IPS-18a (cell line): Measurements from ENCODE around the gene CEP104.
A peak's percentile ranks its signal among the peaks of the same experiment; 100 is the strongest.

Experiments used
- H3K27ac ChIP-seq: one replicate; pipeline ENCODE4 v1.5.1; 2013; ENCODE audit warnings: low read length
- H3K27me3 ChIP-seq: one replicate; pipeline ENCODE4 v1.6.1; 2013; ENCODE audit warnings: mild to moderate bottlenecking, low read length; ENCODE audit not compliant: control insufficient read depth, insufficient read depth
- H3K36me3 ChIP-seq: one replicate; pipeline ENCODE4 v1.6.1; 2013; ENCODE audit warnings: low read depth, low read length; ENCODE audit not compliant: control insufficient read depth
- H3K4me1 ChIP-seq: one replicate; pipeline ENCODE4 v1.6.1; 2013; ENCODE audit warnings: low read depth, low read length; ENCODE audit not compliant: control insufficient read depth
- H3K4me3 ChIP-seq: one replicate; pipeline ENCODE4 v1.5.1; 2013; ENCODE audit warnings: low read length
- H3K9ac ChIP-seq: one replicate; pipeline ENCODE4 v1.6.1; 2013; ENCODE audit warnings: mild to moderate bottlenecking, low read length, moderate library complexity
- H3K9me3 ChIP-seq: one replicate; pipeline ENCODE4 v1.6.1; 2013; ENCODE audit warnings: low read depth, low read length; ENCODE audit not compliant: control insufficient read depth

The CEP104 gene

GRCh38 chr1:3771108-3772026 is 85.6 kb downstream of the CEP104 start:
- H3K36me3 ChIP-seq = no peaks in the 10 kb centered on the region
- H3K9me3 ChIP-seq = no peaks in the 10 kb centered on the region
- peaks cover 8% of the 10 kb centered on the region for H3K4me1 ChIP-seq
- peaks cover 11% of the 10 kb centered on the region for H3K27me3 ChIP-seq
- no peak overlapping the region for H3K27ac ChIP-seq
- H3K9ac ChIP-seq = peak overlapping the region; percentile 30
- H3K4me3 ChIP-seq = peak overlapping the region; percentile 59

GRCh38 chr1:3770047-3770765 is 86.8 kb downstream of the CEP104 start:
- Histone ChIP-seq H3K9ac (no peak overlapping the region), H3K4me1 (peaks cover 4% of the 10 kb centered on the region), H3K36me3 (no peaks in the 10 kb centered on the region), H3K9me3 (no peaks in the 10 kb centered on the region), H3K4me3 (no peak overlapping the region), H3K27ac (no peak overlapping the region), H3K27me3 (peaks cover 11% of the 10 kb centered on the region)

- no peaks in the 10 kb centered on the region for H3K36me3 ChIP-seq
- no peaks in the 10 kb centered on the region for H3K9me3 ChIP-seq
- H3K4me1 ChIP-seq = peaks cover 4% of the 10 kb centered on the region
- H3K4me3 ChIP-seq = no peak overlapping the region
- H3K27ac ChIP-seq = no peak overlapping the region
- H3K27me3 ChIP-seq = peaks cover 11% of the 10 kb centered on the region
- H3K9ac ChIP-seq = no peak overlapping the region
Measured at GRCh38 chr1:3768811-3769390, 88.1 kb downstream of the CEP104 start.

GRCh38 chr1:3767328-3767925 is 89.6 kb downstream of the CEP104 start:
- no peak overlapping the region for H3K27ac ChIP-seq
- no peak overlapping the region for H3K4me3 ChIP-seq
- H3K27me3 ChIP-seq = peaks cover 6% of the 10 kb centered on the region
- H3K9me3 ChIP-seq = no peaks in the 10 kb centered on the region
- no peak overlapping the region for H3K9ac ChIP-seq
- peaks cover 4% of the 10 kb centered on the region for H3K4me1 ChIP-seq
- no peaks in the 10 kb centered on the region for H3K36me3 ChIP-seq

GRCh38 chr1:3763351-3764125 is 93.5 kb downstream of the CEP104 start:
- Histone ChIP-seq H3K9me3 (no peaks in the 10 kb centered on the region), H3K36me3 (no peaks in the 10 kb centered on the region), H3K9ac (no peak overlapping the region), H3K4me3 (no peak overlapping the region), H3K27me3 (peaks cover 7% of the 10 kb centered on the region), H3K27ac (no peak overlapping the region), H3K4me1 (no peaks in the 10 kb centered on the region)

- Histone ChIP-seq H3K9ac (no peak overlapping the region), H3K36me3 (no peaks in the 10 kb centered on the region), H3K4me3 (no peak overlapping the region), H3K4me1 (no peaks in the 10 kb centered on the region), H3K9me3 (no peaks in the 10 kb centered on the region), H3K27me3 (peaks cover 7% of the 10 kb centered on the region), H3K27ac (no peak overlapping the region)
Measured at GRCh38 chr1:3762873-3763228, 94.2 kb downstream of the CEP104 start.

GRCh38 chr1:3762151-3762872 is 94.7 kb downstream of the CEP104 start:
- H3K9me3 ChIP-seq = no peaks in the 10 kb centered on the region
- H3K27me3 ChIP-seq = peaks cover 7% of the 10 kb centered on the region

More at GRCh38 chr1:3762151-3762872, 94.7 kb downstream of the CEP104 start:
- H3K4me3 ChIP-seq = no peak overlapping the region
- H3K36me3 ChIP-seq = no peaks in the 10 kb centered on the region
- H3K9ac ChIP-seq = no peak overlapping the region
- no peaks in the 10 kb centered on the region for H3K4me1 ChIP-seq
- no peak overlapping the region for H3K27ac ChIP-seq
